Panc1 (cell line): ENCODE measurements around the gene STRIP1. TPM values are rescaled to one million over a fixed set of nuclear protein-coding genes. Genes with fewer than 3 reads are reported as not detected.

Experiments used
- ATAC-seq: fragments of 200-7000 bp; cut with Tn5 transposase; 2 replicates; pipeline ENCODE4 v1.9.1; 2020; ENCODE audit warnings: mild to moderate bottlenecking, moderate library complexity
- BruUV-seq: library from RNA; stranded (reverse); fragments of 400-500 nt; replicated peaks from 2 replicates; lab custom pipeline; 2021; lab: Mats Ljungman, UMichigan
- CTCF ChIA-PET: fragments of 300-600 bp; sonication (Branson Sonifier 250); formaldehyde crosslinking; loops from one replicate; lab custom pipeline; 2022; ENCODE audit warnings: antibody characterized with exemption; lab: Charles Lee
- POLR2A ChIA-PET: fragments of 300-600 bp; sonication (Branson Sonifier 250); formaldehyde crosslinking; loops from one replicate; lab custom pipeline; 2022; ENCODE audit warnings: antibody characterized with exemption; lab: Charles Lee
- DNase-seq: peaks from one replicate; pipeline ENCODE4 v3.0.0-alpha.2; 2010; ENCODE audit warnings: low read depth, low spot score
- H3K27ac ChIP-seq: 2 replicates; pipeline ENCODE4 v1.5.1; 2011; ENCODE audit warnings: mild to moderate bottlenecking, low read length, inconsistent platforms
- H3K27me3 ChIP-seq: fragments of 200-500 bp; sonication (Bioruptor generic); 2 replicates; pipeline ENCODE4 v1.6.0; 2014; ENCODE audit warnings: low read length, inconsistent platforms; ENCODE audit not compliant: control insufficient read depth, insufficient read depth
- H3K36me3 ChIP-seq: fragments of 200-500 bp; sonication (Bioruptor generic); 2 replicates; pipeline ENCODE4 v1.5.1; 2014; ENCODE audit warnings: inconsistent platforms, mild to moderate bottlenecking, low read length, moderate library complexity; ENCODE audit not compliant: control insufficient read depth, insufficient read depth
- H3K4me1 ChIP-seq: 2 replicates; pipeline ENCODE4 v1.5.1; 2011; ENCODE audit warnings: inconsistent platforms, mild to moderate bottlenecking, low read length, moderate library complexity; ENCODE audit not compliant: control insufficient read depth, insufficient read depth
- H3K4me3 ChIP-seq, 2 experiments: 2 replicates each; pipeline ENCODE4 v1.5.1; 2011 to 2012; ENCODE audit warnings: low read depth in 2 of 2, low read length in 2 of 2, mild to moderate bottlenecking in 2 of 2, inconsistent platforms in 1 of 2, moderate library complexity in 1 of 2
- H3K9me3 ChIP-seq: fragments of 200-500 bp; sonication (Bioruptor generic); 2 replicates; pipeline ENCODE4 v1.5.1; 2014; ENCODE audit warnings: low read depth, mild to moderate bottlenecking, inconsistent platforms, low read length, moderate library complexity; ENCODE audit not compliant: control insufficient read depth, insufficient read depth
- CTCF ChIP-seq: fragments of 450-650 bp; IDR thresholded peaks from 2 replicates; pipeline ENCODE4 v1.5.1; 2017; ENCODE audit warnings: mild to moderate bottlenecking
- POLR2AphosphoS5 ChIP-seq: IDR thresholded peaks from 2 replicates; pipeline ENCODE4 v1.6.1; 2012; ENCODE audit warnings: mild to moderate bottlenecking, low read depth, low read length, moderate library complexity
- REST ChIP-seq, 2 experiments: IDR thresholded peaks; 2 replicates each; pipeline ENCODE4 v1.6.1; 2011 to 2012; ENCODE audit warnings: low read depth in 2 of 2, control low read depth in 1 of 2, low read length in 1 of 2, mild to moderate bottlenecking in 1 of 2, moderate library complexity in 1 of 2; ENCODE audit not compliant: insufficient read depth in 1 of 2
- SIN3A ChIP-seq: IDR thresholded peaks from 2 replicates; pipeline ENCODE4 v1.6.1; 2012; ENCODE audit warnings: low read depth, mild to moderate bottlenecking, low read length, moderate library complexity, borderline replicate concordance; ENCODE audit not compliant: insufficient read depth
- TCF7L2 ChIP-seq: IDR thresholded peaks from 2 replicates; pipeline ENCODE4 v1.6.1; 2011; ENCODE audit warnings: mild to moderate bottlenecking, low read depth, low read length, inconsistent platforms
- in situ Hi-C: cut with HindIII; loops from 2 replicates; pipeline ENCODE4 v1.10.0; 2016; ENCODE audit warnings: low sequenced_read_pairs, low pct_unique_long_range_greater_than_20kb
- intact Hi-C: fragments of 100-400 bp; cut with micrococcal nuclease; formaldehyde crosslinking; loops from one replicate; pipeline ENCODE4 v1.10.0; 2022; ENCODE audit not compliant: unreplicated experiment
- total RNA-seq: library from RNA; stranded (reverse); gene quantifications from one replicate; pipeline ENCODE4 v1.2.1, GENCODE V29; 2021; ENCODE audit not compliant: unreplicated experiment

STRIP1 gene
- total RNA-seq, 1 experiment from 2014 or later = 26.1 TPM

GRCh38 chr1:110102081-110102480 is 67.7 kb downstream of the STRIP1 start:
- POLR2A ChIA-PET = interaction anchor here (0.7 kb wide), 1 partner anchor 72 kb away, joined by 3 read pairs; no protein-coding TSS in a partner anchor
- H3K36me3 ChIP-seq = no peaks in the 10 kb centered on the region
- H3K4me1 ChIP-seq = no peaks in the 10 kb centered on the region
- BruUV-seq = no TSS peak
- CTCF ChIA-PET = no interaction called here
- DNase-seq = no peak
- no peak overlapping the region for H3K4me3 ChIP-seq
- H3K9me3 ChIP-seq = no peaks in the 10 kb centered on the region
- no peaks in the 10 kb centered on the region for H3K27me3 ChIP-seq
- in situ Hi-C loops = no loop called here
- H3K27ac ChIP-seq = no peak overlapping the region
- intact Hi-C loops = no loop called here
- TF ChIP-seq CTCF = no peak
- no peak for TF ChIP-seq TCF7L2
- no peak for TF ChIP-seq SIN3A
- no peak for TF ChIP-seq REST (IDR thresholded peaks at IDR 0.05; ENCODE audit: insufficient read depth in 1 of 2, low read depth in 2 of 2, low read length in 1 of 2)
- TF ChIP-seq POLR2AphosphoS5 = no peak
- ATAC-seq = no peak

Other genes starting within 250 kb of the STRIP1 start
- gene CSF1, start 123.8 kb upstream of the STRIP1 start, total RNA-seq = 217 TPM
- gene AHCYL1, start 49.9 kb upstream of the STRIP1 start, total RNA-seq = 174 TPM
- not detected for gene ALX3, start 36.0 kb downstream of the STRIP1 start, total RNA-seq
- not detected for gene UBL4B, start 77.8 kb downstream of the STRIP1 start, total RNA-seq
- gene SLC6A17, start 115.9 kb downstream of the STRIP1 start, total RNA-seq = 5.7 TPM
- 15.4 TPM for gene KCNC4, start 175.7 kb downstream of the STRIP1 start, total RNA-seq